ENCODE data around the gene TMEM147.

TMEM147 gene

GRCh38 chr19:35549879-35550523 is 4.6 kb downstream of the TMEM147 start:
- DNase-seq (ENCODE audit: extremely low spot score) = no peak
- ChIA-PET CTCF (interaction anchor here (0.7 to 4.4 kb wide), 9 partner anchors 8 to 58 kb away, joined by 3 to 49 read pairs (median 14); partner anchors contain the start of genes ATP4A and PMIS2), POLR2A (no interaction called here)
- TF ChIP-seq CTCF (IDR thresholded peaks at IDR 0.05; ENCODE audit: control extremely low read depth, extremely low read depth, low read depth, missing control alignments) = no peak

DNA sequence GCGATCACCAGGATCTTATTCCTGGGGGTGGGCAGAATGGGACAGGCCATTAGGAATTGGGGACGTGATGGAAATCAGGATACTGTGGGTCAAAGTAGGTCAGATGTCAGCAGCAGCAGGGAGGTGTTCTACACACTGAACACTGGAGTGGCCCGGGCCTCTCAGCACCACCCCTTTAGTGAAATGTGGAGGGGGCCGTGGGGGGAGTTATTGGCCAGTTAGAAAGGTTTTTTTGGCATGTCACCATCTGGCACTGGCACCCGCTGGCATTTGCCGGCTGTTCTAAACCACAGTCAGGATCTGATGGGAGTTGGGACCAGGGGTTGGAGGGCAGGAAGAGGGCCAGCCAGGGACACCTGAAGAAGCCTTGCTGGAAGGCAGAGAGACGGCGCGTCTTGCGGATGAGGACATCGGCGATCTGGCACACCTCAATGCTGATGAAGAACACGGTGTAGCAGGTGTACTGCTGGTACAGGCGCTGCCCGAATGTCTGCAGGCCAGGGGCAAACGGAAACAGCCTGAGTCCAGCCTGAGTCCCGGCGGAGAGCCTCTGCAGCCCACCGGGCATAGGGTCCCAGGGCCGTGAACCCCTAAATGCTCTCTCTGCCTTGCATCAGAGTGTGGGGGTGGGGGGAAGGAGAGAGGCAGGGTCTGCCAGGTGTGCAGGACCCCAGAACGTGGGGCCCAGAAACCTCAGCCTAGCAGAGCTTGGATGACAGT is 5.8 kb downstream of the TMEM147 start:
- POLR2A ChIA-PET = no interaction called here
- CTCF ChIA-PET = interaction anchor here (0.8 kb wide), 1 partner anchor 41 kb away, joined by 3 read pairs; no protein-coding TSS in a partner anchor
- no peak for TF ChIP-seq CTCF (IDR thresholded peaks at IDR 0.05; ENCODE audit: control extremely low read depth, extremely low read depth, low read depth, missing control alignments)
- DNase-seq (ENCODE audit: extremely low spot score) = no peak

DNA sequence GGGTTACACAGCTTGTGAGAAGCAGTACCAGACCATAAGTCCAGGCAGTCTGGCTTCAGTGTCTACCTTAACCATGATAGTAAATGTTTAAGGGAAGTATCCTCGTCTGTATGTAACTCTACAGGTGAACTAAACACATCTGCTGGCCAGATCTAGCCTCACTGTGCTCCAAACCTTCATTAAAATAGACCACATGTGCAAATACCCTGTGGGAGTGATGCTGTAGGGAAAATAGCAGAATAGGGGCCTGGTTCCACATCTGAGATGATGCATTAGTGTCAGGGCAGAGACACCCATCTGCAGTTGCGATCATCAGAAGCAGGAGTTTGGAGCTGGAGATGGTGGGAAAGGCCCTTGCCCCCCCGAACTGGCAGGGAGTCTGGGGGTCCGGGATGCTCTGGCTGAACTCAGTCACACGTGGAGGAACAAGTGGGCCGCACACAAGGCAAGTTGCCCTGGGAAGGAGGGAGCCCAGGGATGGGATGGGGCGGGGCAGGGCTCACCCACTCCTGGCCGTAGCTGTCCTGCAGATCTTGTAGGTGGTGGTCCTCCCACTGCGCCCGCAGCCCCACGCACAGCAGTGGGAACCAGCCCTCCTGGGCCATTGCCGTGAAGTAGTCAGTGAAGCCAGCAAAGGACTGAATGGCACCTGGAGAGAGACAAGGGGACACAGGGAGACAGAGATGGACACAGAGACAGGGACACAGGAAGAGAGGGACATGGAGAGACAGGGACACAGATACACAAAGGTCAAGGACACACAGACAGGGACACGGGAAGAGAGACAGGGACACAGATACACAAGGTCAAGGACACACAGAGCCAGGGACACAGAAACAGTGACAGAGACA is 7.3 kb downstream of the TMEM147 start:
- ChIA-PET CTCF (no interaction called here), POLR2A (no interaction called here)
- no peak for DNase-seq (ENCODE audit: extremely low spot score)
- no peak for TF ChIP-seq CTCF (IDR thresholded peaks at IDR 0.05; ENCODE audit: control extremely low read depth, extremely low read depth, low read depth, missing control alignments)

DNA sequence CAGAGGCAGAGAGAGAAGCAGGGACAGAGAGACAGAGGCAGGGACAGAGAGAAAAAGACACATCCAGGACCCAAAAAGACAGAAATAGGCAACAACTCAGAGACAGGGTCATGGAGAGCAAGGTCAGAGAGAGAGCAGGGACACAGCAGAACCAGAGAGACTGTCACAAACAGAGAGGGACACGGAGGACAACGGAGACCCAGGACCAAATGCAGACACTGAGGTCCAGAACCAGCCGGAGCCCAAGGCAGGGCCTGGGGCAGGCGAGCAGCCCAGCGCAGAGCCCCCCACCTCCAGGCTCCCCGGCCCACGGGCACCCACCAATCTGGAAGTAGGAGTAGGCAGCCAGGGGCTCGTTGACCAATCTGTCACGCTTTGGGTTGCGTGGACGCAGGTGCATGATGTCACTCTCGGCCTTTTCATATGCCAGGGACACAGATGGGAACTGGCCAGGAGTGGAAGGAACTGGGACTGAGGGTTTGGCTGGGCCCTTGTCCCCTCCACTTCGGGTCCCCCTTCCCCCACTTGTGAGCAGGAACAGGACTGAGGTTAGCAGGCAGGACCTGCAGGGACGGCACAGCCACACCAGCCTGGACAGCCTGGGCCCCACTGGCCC is 8.1 kb downstream of the TMEM147 start:
- no peak for DNase-seq (ENCODE audit: extremely low spot score)
- CTCF ChIA-PET = no interaction called here
- no peak for TF ChIP-seq CTCF (IDR thresholded peaks at IDR 0.05; ENCODE audit: control extremely low read depth, extremely low read depth, low read depth, missing control alignments)
- POLR2A ChIA-PET = no interaction called here

- ChIA-PET CTCF (interaction anchor here (1.0 kb wide), 1 partner anchor 100 kb away, joined by 3 read pairs; no protein-coding TSS in a partner anchor), POLR2A (no interaction called here)
- DNase-seq (ENCODE audit: extremely low spot score) = no peak
- no peak for TF ChIP-seq CTCF (IDR thresholded peaks at IDR 0.05; ENCODE audit: control extremely low read depth, extremely low read depth, low read depth, missing control alignments)
These were observed 8.7 kb downstream of the TMEM147 start for GRCh38 chr19:35554076-35554475.
